ENCODE results near the gene ZNF646. TPM values are rescaled to one million over a fixed set of nuclear protein-coding genes. Genes with fewer than 3 reads are reported as not detected.

Gene ZNF646
- total and polyA plus RNA-seq, 2 of the 13 experiments (the other 11 are each of a cell fraction or from before 2014, with no cell fraction given): 3.4 to 10.9 TPM

GRCh38 chr16:31105677-31106213 lies 31.5 kb downstream of the ZNF646 start:
- Histone ChIP-seq H3K4me1 (ENCODE audit: insufficient read depth, low read length) (peaks cover 48% of the 10 kb centered on the region), H3K9ac (ENCODE audit: insufficient read depth, low read depth, low read length) (peak overlapping the region; percentile 60), H3K4me3 (replicated peaks in 1 of 3; ENCODE audit: insufficient read depth in 1 of 3, low read depth in 2 of 3, low read length in 3 of 3) (peak overlapping the region; percentile 36 to 60 (median 58); a peak in 5 of 6 replicates), H3K27me3 (ENCODE audit: control insufficient read depth in 1 of 2, insufficient read depth in 2 of 2, low read length in 2 of 2) (no peaks in the 10 kb centered on the region), H3K36me3 (replicated peaks in 1 of 2; ENCODE audit: control insufficient read depth in 1 of 2, insufficient read depth in 2 of 2, low read length in 2 of 2) (peaks cover 10 to 13% of the 10 kb centered on the region in 2 experiments), H3K79me2 (ENCODE audit: insufficient read depth, low read length) (peaks cover 12% of the 10 kb centered on the region), H4K20me1 (ENCODE audit: insufficient read depth, low read length) (no peaks in the 10 kb centered on the region), H3K4me2 (ENCODE audit: low read depth, low read length) (peak overlapping the region; percentile 78), H3K9me3 (ENCODE audit: low read length) (no peaks in the 10 kb centered on the region), H2AFZ (ENCODE audit: low read length) (no peak overlapping the region), H3K27ac (ENCODE audit: extremely low read length, insufficient read depth, low read length) (peak overlapping the region; percentile 81)
- in situ Hi-C loops (cut with HindIII; ENCODE audit: extremely low pct_ligation_motif_present, low pct_unique_long_range_greater_than_20kb): no loop called here
- FAIRE-seq: peak; percentile 21
- no TSS peak for BruUV-seq (replicated peaks)
- intact Hi-C loops (cut with micrococcal nuclease; ENCODE audit: unreplicated experiment): loop anchor here (2.0 to 5.0 kb wide), 2 partner anchors 37 to 52 kb away; no protein-coding TSS in a partner anchor
- CTCF ChIA-PET (ENCODE audit: low intra/inter-chr PET ratio, low total read pairs): interaction anchor here (1.4 kb wide), 1 partner anchor 37 kb away, joined by 9 read pairs; no protein-coding TSS in a partner anchor
- peak; percentile 79 for DNase-seq (ENCODE audit: low spot score)
- ATAC-seq: peak; percentile 80
- POLR2A ChIA-PET: no interaction called here
- WGBS (ENCODE audit: low lambda C conversion rate): 2% methylated on average over 22 of the region's 33 CpGs
- TF ChIP-seq MAX (IDR thresholded peaks at IDR 0.05): peak; percentile 99
- TF ChIP-seq REXO4 (CRISPR knock-in tag; IDR thresholded peaks at IDR 0.05; ENCODE audit: borderline replicate concordance): peak; percentile 62; the same call in 1 of the 2 replicates
- peak; percentile 87; the same call in 1 of the 2 replicates for TF ChIP-seq MED13 (CRISPR knock-in tag; IDR thresholded peaks at IDR 0.05)
- TF ChIP-seq CBX5 (CRISPR knock-in tag; IDR thresholded peaks at IDR 0.05; ENCODE audit: borderline replicate concordance): peak; percentile 94
- peak; percentile 90; the same call in 1 of the 2 replicates for TF ChIP-seq RFXANK (CRISPR knock-in tag; IDR thresholded peaks at IDR 0.05)
- TF ChIP-seq PRPF4 (IDR thresholded peaks at IDR 0.05; ENCODE audit: low read depth, low read length, poor library complexity, severe bottlenecking): no peak
- peak; percentile 65; the same call in 1 of the 2 replicates for TF ChIP-seq CEBPG (CRISPR knock-in tag; IDR thresholded peaks at IDR 0.05)
- no peak for TF ChIP-seq PAF1 (CRISPR knock-in tag; IDR thresholded peaks at IDR 0.05)
- TF ChIP-seq ARNT2 (CRISPR knock-in tag; IDR thresholded peaks at IDR 0.05; ENCODE audit: low read depth): peak; percentile 99
- TF ChIP-seq TOE1 (CRISPR knock-in tag; IDR thresholded peaks at IDR 0.05): peak; percentile 84; the same call in 1 of the 2 replicates
- no peak for TF ChIP-seq GABPA (IDR thresholded peaks at IDR 0.05; ENCODE audit: low read depth, low read length)
- peak; percentile 63 for TF ChIP-seq GABPA (CRISPR knock-in tag; IDR thresholded peaks at IDR 0.05; ENCODE audit: low read depth)
- TF ChIP-seq, protein P1, sequence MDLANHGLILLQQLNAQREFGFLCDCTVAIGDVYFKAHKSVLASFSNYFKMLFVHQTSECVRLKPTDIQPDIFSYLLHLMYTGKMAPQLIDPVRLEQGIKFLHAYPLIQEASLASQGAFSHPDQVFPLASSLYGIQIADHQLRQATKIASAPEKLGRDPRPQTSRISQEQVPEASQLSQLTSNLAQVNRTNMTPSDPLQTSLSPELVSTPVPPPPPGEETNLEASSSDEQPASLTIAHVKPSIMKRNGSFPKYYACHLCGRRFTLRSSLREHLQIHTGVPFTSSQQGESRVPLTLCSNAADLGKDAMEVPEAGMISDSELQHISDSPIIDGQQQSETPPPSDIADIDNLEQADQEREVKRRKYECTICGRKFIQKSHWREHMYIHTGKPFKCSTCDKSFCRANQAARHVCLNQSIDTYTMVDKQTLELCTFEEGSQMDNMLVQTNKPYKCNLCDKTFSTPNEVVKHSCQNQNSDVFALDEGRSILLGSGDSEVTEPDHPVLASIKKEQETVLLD (CRISPR knock-in tag; IDR thresholded peaks at IDR 0.05; ENCODE audit: low read depth): peak; percentile 47; the same call in 1 of the 2 replicates
- TF ChIP-seq CREB1 (IDR thresholded peaks at IDR 0.05): no peak
- TF ChIP-seq CREB1 (CRISPR knock-in tag; IDR thresholded peaks at IDR 0.05): no peak
- TF ChIP-seq ZBTB34 (CRISPR knock-in tag; IDR thresholded peaks at IDR 0.05): peak; percentile 99
